ENCODE measurements around the gene PRKCA.

DNA sequence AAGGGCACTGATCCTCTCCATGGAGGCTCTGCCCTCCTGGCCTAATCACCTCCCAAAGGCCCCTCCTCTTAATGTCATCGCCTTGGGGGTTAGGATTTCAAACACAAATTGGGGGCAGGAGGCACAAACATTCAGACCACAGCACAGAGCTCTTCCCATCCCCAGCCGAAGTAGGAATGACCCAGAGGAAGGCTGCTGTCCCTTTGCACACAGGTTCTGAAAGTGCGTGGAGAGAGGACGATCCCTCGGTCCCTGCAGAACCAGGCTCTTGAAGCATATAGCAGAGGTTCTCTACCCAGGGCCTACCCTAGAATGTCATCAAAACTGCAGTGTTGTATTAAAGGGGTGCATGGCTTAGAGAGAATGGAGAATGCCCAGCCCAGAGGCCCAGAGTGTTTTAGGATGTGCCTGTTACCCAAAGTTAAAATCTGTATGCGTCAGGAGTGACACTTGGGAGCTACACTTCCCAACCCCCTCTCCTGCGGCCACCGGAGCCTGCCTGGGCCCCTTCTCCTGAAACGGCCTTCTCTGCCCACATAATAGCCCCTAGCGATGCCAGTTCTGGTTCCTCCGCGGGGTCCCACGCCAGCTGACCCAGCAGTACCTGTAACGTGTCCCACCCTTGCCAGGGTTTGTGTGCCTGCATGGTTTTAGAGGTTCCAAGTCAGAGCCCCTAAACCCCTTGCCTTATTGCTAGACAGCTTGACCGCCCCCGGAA is 373.0 kb downstream of the PRKCA start:
- TF ChIP-seq, protein P1, sequence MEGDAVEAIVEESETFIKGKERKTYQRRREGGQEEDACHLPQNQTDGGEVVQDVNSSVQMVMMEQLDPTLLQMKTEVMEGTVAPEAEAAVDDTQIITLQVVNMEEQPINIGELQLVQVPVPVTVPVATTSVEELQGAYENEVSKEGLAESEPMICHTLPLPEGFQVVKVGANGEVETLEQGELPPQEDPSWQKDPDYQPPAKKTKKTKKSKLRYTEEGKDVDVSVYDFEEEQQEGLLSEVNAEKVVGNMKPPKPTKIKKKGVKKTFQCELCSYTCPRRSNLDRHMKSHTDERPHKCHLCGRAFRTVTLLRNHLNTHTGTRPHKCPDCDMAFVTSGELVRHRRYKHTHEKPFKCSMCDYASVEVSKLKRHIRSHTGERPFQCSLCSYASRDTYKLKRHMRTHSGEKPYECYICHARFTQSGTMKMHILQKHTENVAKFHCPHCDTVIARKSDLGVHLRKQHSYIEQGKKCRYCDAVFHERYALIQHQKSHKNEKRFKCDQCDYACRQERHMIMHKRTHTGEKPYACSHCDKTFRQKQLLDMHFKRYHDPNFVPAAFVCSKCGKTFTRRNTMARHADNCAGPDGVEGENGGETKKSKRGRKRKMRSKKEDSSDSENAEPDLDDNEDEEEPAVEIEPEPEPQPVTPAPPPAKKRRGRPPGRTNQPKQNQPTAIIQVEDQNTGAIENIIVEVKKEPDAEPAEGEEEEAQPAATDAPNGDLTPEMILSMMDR (IDR thresholded peaks at IDR 0.05; ENCODE audit: low read depth, low read length, missing input control), result no peak
- TF ChIP-seq, protein P2, sequence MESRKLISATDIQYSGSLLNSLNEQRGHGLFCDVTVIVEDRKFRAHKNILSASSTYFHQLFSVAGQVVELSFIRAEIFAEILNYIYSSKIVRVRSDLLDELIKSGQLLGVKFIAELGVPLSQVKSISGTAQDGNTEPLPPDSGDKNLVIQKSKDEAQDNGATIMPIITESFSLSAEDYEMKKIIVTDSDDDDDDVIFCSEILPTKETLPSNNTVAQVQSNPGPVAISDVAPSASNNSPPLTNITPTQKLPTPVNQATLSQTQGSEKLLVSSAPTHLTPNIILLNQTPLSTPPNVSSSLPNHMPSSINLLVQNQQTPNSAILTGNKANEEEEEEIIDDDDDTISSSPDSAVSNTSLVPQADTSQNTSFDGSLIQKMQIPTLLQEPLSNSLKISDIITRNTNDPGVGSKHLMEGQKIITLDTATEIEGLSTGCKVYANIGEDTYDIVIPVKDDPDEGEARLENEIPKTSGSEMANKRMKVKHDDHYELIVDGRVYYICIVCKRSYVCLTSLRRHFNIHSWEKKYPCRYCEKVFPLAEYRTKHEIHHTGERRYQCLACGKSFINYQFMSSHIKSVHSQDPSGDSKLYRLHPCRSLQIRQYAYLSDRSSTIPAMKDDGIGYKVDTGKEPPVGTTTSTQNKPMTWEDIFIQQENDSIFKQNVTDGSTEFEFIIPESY (IDR thresholded peaks at IDR 0.05), result no peak
- TF ChIP-seq, protein P3, sequence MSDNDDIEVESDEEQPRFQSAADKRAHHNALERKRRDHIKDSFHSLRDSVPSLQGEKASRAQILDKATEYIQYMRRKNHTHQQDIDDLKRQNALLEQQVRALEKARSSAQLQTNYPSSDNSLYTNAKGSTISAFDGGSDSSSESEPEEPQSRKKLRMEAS (IDR thresholded peaks at IDR 0.05), result no peak
- TF ChIP-seq NR2F2 (IDR thresholded peaks at IDR 0.05), result no peak
- no peak for TF ChIP-seq SP1 (IDR thresholded peaks at IDR 0.05)
- TF ChIP-seq YY1 (IDR thresholded peaks at IDR 0.05), result no peak
- no peak for TF ChIP-seq JUND (IDR thresholded peaks at IDR 0.05)
- TF ChIP-seq, protein P4, sequence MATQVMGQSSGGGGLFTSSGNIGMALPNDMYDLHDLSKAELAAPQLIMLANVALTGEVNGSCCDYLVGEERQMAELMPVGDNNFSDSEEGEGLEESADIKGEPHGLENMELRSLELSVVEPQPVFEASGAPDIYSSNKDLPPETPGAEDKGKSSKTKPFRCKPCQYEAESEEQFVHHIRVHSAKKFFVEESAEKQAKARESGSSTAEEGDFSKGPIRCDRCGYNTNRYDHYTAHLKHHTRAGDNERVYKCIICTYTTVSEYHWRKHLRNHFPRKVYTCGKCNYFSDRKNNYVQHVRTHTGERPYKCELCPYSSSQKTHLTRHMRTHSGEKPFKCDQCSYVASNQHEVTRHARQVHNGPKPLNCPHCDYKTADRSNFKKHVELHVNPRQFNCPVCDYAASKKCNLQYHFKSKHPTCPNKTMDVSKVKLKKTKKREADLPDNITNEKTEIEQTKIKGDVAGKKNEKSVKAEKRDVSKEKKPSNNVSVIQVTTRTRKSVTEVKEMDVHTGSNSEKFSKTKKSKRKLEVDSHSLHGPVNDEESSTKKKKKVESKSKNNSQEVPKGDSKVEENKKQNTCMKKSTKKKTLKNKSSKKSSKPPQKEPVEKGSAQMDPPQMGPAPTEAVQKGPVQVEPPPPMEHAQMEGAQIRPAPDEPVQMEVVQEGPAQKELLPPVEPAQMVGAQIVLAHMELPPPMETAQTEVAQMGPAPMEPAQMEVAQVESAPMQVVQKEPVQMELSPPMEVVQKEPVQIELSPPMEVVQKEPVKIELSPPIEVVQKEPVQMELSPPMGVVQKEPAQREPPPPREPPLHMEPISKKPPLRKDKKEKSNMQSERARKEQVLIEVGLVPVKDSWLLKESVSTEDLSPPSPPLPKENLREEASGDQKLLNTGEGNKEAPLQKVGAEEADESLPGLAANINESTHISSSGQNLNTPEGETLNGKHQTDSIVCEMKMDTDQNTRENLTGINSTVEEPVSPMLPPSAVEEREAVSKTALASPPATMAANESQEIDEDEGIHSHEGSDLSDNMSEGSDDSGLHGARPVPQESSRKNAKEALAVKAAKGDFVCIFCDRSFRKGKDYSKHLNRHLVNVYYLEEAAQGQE (IDR thresholded peaks at IDR 0.05), result no peak
- TF ChIP-seq GABPA (IDR thresholded peaks at IDR 0.05 in 1 of 2, conservative IDR thresholded peaks at IDR 0.05 in 1 of 2), result no peak
- no peak for TF ChIP-seq TAF1 (conservative IDR thresholded peaks at IDR 0.05)
- TF ChIP-seq, protein P5, sequence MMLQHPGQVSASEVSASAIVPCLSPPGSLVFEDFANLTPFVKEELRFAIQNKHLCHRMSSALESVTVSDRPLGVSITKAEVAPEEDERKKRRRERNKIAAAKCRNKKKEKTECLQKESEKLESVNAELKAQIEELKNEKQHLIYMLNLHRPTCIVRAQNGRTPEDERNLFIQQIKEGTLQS (IDR thresholded peaks at IDR 0.05), result no peak

Measured in liver (tissue), 3 donors.